ENCODE data around the gene CAMK1D. TPM values are rescaled to one million over a fixed set of nuclear protein-coding genes. Genes with fewer than 3 reads are reported as not detected.

CAMK1D gene
- total and polyA plus RNA-seq, 9 donors, result 1.8 to 11.7 (median 5.5) TPM

- TF ChIP-seq CTCF (IDR thresholded peaks at IDR 0.05) (no peak), EP300 (IDR thresholded peaks at IDR 0.05) (no peak), POLR2A (IDR thresholded peaks at IDR 0.05) (no peak)
- H3K27ac ChIP-seq, result no peak overlapping the region
- H3K9me3 ChIP-seq, result no peaks in the 10 kb centered on the region
- no peak overlapping the region for H3K4me3 ChIP-seq
- H3K4me1 ChIP-seq (ENCODE audit: insufficient read depth), result no peaks in the 10 kb centered on the region
- 26 to 31% (median 28%) methylated on average over 10 of the region's 10 CpGs for WGBS, 3 donors
- no peak for DNase-seq
- intact Hi-C loops (cut with DNase I), result no loop called here
- H3K36me3 ChIP-seq, result no peaks in the 10 kb centered on the region
- H3K27me3 ChIP-seq, result no peaks in the 10 kb centered on the region
Observed at GRCh38 chr10:12628964-12629766, 279.8 kb downstream of the CAMK1D start.

GRCh38 chr10:12629767-12630165 lies 280.4 kb downstream of the CAMK1D start:
- TF ChIP-seq EP300 (IDR thresholded peaks at IDR 0.05) (no peak), POLR2A (IDR thresholded peaks at IDR 0.05) (no peak), CTCF (IDR thresholded peaks at IDR 0.05) (no peak)
- Histone ChIP-seq H3K27me3 (no peaks in the 10 kb centered on the region), H3K9me3 (no peaks in the 10 kb centered on the region), H3K27ac (no peak overlapping the region), H3K4me1 (ENCODE audit: insufficient read depth) (no peaks in the 10 kb centered on the region), H3K4me3 (no peak overlapping the region), H3K36me3 (no peaks in the 10 kb centered on the region)
- intact Hi-C loops (cut with DNase I), result no loop called here
- no peak for DNase-seq
- 79% methylated on average over 5 of the region's 5 CpGs for WGBS, 3 donors

- no peak for DNase-seq
- TF ChIP-seq POLR2A (IDR thresholded peaks at IDR 0.05) (no peak), EP300 (IDR thresholded peaks at IDR 0.05) (no peak), CTCF (IDR thresholded peaks at IDR 0.05) (no peak)
- 83 to 90% (median 88%) methylated on average over 3 of the region's 3 CpGs for WGBS, 3 donors
- no peaks in the 10 kb centered on the region for H3K4me1 ChIP-seq (ENCODE audit: insufficient read depth)
- H3K36me3 ChIP-seq, result no peaks in the 10 kb centered on the region
- intact Hi-C loops (cut with DNase I), result no loop called here
- H3K27ac ChIP-seq, result no peak overlapping the region
- H3K9me3 ChIP-seq, result no peaks in the 10 kb centered on the region
- H3K4me3 ChIP-seq, result no peak overlapping the region
- no peaks in the 10 kb centered on the region for H3K27me3 ChIP-seq
Observed at GRCh38 chr10:12631216-12631615, 281.9 kb downstream of the CAMK1D start.

GRCh38 chr10:12631787-12632562 lies 282.6 kb downstream of the CAMK1D start:
- Histone ChIP-seq H3K27me3 (no peaks in the 10 kb centered on the region), H3K36me3 (no peaks in the 10 kb centered on the region), H3K9me3 (no peaks in the 10 kb centered on the region), H3K4me1 (ENCODE audit: insufficient read depth) (no peaks in the 10 kb centered on the region), H3K27ac (no peak overlapping the region), H3K4me3 (no peak overlapping the region)
- TF ChIP-seq EP300 (IDR thresholded peaks at IDR 0.05) (no peak), CTCF (IDR thresholded peaks at IDR 0.05) (no peak), POLR2A (IDR thresholded peaks at IDR 0.05) (no peak)
- DNase-seq, result no peak
- intact Hi-C loops (cut with DNase I), result no loop called here
- WGBS, 3 donors, result 93 to 96% (median 96%) methylated on average over 14 of the region's 14 CpGs
